T1000 (cell line): ENCODE data around the gene HACL1.
A peak's percentile ranks its signal among the peaks of the same experiment; 100 is the strongest.
"Not testable (repeated sequence)": the region's sequence is repeated elsewhere in the genome, so short reads cannot be mapped to it uniquely, and the experiment has no call there.

ENCODE experiments used
- DNase-seq: peaks from one replicate; lab custom pipeline; 2025; ENCODE audit warnings: mixed read lengths; lab: John Stamatoyannopoulos, UW

Gene HACL1

GRCh38 chr3:15629860-15630597 is 28.7 kb upstream of the HACL1 start:
- peak; percentile 43 for DNase-seq

DNA sequence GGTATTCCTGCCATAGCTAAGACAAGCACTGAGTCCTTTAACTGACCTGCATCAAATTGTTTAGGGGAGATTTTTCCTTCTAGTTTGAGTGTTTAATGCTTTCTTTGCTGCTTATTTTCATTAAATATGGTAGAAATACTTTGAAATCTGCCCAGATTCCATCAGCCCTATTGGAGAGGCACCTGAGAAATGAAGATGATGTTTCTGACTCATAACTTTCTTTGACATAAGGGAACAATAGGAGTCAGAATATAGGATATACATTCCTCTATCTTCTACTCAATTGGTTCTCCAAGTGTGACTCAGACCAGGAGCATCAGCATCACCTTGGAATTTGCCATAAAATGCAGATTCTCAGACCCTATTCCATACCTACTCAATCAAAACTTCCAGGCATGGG is 27.6 kb upstream of the HACL1 start:
- DNase-seq: no peak

DNA sequence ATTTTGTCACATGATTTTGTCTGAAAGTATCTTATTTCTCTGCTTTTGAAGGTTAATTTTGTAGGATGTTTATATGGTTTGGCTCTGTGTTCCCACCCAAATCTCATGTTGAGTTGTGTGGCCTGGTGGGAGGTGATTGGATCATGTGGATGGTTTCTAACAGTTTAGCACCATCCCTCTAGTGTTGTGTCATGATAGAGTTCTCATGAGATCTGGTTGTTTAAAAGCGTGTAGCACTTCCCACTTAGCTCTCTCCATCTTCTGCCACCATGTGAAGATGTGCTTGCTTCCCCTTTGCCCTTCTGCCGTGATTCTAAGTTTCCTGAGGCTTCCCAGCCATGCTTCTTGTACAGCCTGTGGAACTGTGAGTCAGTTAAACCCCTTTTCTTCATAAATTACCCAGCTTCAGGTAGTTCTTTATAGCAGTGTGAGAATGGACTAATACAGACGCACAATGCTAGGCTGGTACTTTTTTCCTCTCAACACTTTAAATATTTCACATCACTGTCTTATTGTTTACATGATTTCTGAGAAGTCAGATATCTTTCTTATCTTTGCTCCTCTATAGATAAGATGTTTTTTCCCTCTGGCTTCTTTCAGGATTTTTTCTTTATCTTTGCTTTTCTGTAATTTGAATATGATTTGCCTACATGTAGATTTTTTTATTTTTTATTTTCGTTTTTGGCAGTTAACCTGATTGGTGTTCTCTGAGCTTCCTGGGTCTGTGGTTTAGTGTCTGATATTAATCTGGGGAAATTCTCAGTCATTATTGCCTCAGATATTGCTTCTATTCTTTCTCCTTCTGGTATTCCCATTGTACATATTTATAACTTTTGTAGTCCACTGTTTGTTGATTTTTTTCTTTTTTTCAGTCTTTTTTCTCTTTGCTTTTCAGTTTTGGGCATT is 22.4 kb upstream of the HACL1 start:
- no peak for DNase-seq

- DNase-seq: not testable (repeated sequence)
These were observed 18.5 kb upstream of the HACL1 start for GRCh38 chr3:15619659-15620464.

GRCh38 chr3:15616053-15616452 is 14.7 kb upstream of the HACL1 start:
- DNase-seq: no peak

- no peak for DNase-seq
These were observed 13.6 kb upstream of the HACL1 start for GRCh38 chr3:15614958-15615357.

DNA sequence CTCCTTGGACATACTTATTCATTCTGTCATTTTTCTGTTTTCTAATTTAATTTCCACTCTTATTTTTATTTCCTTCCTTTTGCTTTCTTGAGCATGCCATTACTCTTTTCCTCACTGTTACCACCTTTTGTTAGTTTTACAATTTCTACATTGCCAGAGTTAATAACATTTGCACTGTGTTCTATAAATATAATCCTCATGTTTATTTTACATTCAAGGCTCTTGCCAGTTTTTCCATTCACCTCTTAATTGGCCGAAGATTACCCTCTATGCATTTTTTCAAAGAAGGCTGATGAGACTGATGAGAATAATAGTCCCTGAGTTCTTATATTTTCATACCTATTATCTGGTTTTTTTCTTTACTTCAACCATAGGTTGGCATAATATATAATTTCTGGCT is 10.6 kb upstream of the HACL1 start:
- DNase-seq: no peak

DNA sequence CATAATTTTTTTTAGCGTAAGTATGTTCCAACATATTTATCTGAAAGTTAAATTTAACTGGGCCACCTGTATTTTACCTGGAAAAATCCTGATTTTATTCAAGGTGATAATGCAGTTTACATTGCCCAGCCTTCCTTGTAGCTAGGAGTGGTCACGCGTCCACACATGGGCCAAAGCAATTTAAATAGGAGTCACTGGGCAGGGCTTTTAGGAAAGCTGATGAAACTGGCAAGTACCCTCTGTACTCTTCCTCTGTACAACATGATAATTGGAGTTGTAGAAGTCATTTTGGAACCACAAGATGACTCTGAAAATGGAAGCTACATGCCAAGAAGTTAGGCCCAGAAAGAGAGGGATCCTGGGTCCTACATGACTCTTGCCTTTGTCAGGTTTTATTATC is 9.6 kb upstream of the HACL1 start:
- no peak for DNase-seq

- peak; percentile 73 for DNase-seq
These were observed 8.9 kb upstream of the HACL1 start for GRCh38 chr3:15610082-15610759.

GRCh38 chr3:15606434-15606891 is 5.1 kb upstream of the HACL1 start:
- no peak for DNase-seq

DNA sequence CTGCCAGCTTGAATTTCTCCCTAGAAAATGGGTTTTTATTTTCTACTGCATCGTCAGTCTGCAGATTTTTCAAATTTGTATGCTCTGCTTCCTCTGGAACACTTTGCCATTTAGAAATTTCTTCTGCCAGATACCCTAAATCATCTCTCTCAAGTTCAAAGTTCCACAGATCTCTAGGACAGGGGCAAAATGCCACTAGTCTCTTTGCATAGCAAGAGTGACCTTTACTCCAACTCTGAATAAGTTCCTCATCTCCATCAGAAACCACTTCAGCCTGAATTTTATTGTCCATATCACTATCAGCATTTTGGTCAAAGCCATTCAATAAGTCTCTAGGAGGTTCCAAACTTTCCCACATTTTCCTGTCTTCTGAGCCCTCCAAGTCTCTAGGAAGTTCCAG is 3.2 kb upstream of the HACL1 start:
- DNase-seq: not testable (repeated sequence)

GRCh38 chr3:15602816-15603215 is 1.4 kb upstream of the HACL1 start:
- not testable (repeated sequence) for DNase-seq

DNA sequence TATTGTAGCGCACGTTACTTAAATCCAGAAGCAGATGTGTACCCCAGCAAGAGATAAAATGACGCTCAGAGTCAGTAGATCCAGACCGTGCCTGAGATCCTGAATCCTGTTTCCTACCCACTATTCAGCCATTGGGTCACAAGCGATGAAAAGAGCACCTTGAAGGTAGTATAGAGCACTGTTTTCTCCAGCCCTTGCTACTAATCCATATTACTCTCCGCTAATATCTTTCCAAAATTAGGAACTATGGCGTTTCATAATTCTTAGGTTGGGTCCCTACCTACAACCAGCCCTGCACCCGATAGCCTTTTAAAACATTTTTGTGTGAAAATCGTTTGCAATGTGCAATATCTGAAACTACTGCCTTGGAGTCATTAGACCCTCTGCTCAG is 772 bp upstream of the HACL1 start:
- DNase-seq: no peak

DNA sequence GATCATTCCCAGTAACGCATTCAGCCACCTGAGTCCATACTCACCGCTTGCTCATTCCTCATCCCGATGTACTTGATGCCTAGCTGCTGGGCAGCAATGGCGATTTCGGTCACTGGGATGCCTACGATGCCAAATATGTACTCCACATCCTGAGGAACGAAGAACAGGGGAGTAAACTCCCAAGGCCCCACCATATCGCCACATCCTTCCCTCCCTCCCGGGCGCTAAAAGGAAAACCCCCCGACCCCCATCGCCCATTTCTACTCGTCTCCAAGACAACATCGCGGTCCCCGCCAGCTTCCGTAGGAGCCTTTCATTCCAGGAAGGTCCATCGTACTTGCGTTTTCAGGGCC is 347 bp downstream of the HACL1 start:
- DNase-seq: no peak

DNA sequence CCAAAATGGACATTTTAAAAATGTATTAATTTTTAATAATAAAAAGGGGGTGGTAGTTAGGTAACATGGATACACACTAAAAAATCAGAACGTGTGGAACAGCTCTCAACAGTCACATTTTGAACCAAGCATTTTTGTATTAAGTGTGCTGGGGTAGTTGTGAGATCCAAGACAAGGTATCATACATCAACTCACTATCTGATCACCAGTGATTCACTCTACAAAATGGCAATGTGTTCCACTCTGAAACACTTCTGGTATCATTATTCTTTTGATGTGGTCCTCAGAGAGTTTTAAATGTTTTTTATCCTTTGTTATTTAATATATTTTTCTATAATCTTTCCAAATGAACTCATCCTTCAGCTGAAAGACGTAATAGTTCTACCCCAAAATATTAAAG is 5.4 kb downstream of the HACL1 start:
- DNase-seq: no peak

DNA sequence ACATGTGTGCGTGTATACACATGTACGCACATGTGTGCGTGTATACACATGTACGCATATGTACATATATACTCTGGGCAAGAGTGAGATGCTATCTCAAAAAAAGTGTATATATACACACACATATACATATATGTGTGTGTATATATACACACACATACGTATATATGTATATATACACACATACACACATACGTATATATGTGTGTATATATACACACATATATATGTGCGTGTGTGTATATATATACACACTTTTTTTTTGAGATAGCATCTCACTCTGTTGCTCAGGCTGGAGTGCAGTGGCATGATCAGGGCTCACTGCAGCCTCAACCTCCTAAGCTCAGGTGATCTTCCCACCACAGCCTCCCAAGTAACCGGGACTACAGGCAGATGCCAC is 8.4 kb downstream of the HACL1 start:
- no peak for DNase-seq

GRCh38 chr3:15591928-15592327 is 9.4 kb downstream of the HACL1 start:
- no peak for DNase-seq

DNA sequence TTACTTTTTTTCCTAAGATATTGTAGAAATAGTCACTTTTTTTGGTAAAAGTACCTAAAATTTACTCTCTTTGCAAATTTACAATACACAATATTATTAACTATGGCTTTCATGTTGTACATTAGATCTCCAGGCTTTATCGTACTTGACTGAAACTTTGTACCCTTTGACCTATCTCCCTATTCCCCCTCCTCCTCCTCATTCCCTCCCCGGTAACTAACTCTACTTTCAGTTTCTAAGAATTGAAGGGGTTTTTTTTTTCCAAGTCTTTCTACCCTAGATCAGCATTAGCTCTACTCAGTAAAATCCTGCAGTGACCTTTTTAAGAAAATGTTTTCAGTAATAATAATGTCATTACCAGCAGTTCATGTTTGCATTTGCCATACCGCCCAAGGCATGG is 10.1 kb downstream of the HACL1 start:
- DNase-seq: no peak

DNA sequence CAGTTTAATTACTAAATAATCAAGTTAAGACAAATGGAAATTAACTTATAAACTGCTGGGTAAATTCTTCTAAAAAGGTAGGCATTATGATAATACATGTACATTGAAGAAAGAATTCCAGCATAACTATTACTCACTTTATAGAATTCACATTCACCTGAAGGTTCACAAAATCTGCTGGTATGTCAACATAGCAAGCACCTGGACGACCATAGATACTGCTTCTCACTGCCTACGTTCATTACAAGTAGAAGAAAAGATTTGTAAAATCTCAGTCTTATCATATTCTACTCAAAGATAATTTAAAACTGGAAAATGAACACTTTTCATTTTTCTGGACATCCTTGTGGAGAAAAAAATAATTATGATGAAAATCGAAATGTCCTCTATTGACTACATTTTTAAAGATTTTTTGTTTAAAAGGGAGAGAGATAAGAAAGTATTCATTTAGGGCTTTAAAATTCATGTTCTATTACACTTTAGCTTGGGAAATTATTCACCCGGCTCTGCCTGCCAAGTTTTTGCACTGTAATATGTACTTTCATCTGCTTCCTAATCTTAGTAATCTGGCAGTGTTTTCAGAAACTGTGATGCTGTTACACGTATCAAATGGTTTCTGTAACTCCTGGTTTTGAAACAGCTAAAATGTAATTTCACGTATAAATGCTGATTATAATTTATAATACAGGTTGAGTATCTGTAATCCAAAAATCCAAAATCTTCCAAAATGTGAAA is 16.1 kb downstream of the HACL1 start:
- no peak for DNase-seq

DNA sequence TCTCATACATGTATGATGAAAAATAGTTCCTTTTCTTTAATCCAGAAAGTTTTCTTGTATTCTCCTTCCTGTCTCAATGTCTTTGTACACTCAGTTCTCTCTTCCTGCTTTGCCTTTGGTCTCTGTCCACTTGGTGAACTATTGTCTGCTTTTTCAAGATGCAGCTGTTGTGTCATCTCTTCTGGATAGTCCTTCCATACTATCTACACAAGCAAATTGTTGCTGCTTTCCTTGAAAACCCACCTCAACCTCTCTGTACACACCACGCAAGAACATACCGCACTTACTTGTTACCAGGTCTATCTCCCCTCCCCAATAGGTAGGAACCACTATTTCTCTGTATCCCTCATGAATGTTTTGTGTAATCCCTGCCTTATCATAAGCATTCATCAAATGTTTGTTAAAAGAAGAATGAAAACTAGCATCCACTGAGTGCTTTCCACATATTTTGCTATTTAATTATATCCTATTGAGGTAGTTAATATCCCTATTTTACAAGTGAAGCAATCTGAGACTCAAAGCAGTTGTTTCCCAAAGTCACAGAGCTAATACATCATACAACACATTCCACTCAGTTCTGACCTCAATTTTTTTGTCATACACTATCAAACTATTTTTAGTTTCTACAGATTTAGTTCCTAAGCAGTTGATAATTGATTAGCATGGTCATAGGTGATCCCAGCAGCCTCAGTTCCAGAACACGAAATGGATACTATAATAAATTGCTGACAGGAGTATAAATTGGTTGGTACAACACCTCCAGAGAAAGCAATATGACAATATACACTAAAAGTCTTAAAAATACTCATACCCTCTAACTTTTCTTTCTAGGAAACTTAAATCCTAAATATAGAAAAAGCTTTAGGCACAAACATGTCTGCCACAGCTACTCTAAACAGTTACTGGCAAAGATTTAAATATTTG is 19.6 kb downstream of the HACL1 start:
- DNase-seq: no peak
